GF-D8 (cell line): ENCODE data around the gene RAB3GAP1.

ENCODE experiments used
- DNase-seq: peaks from one replicate; lab custom pipeline; 2025; lab: John Stamatoyannopoulos, UW

The RAB3GAP1 gene

DNA sequence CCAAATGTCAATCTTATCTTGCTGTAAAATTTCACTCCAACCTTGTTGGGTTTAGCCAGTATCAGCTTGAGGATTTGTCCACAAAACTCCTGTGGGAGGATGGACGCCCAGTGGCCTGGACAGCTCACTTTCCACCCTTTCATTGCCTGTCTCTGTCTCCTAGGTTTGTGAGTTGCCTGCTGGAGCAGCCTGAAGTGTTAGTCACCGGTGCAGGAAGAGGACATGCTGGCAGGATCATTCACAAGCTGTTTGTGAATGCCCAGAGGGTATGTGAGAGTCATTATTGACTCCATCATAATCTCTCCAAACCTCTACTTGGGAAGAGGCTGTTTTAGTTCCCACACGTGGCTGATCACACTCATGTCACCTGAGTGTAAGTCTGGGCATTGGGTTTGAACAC lies 112.3 kb downstream of the RAB3GAP1 start:
- DNase-seq: no peak

DNA sequence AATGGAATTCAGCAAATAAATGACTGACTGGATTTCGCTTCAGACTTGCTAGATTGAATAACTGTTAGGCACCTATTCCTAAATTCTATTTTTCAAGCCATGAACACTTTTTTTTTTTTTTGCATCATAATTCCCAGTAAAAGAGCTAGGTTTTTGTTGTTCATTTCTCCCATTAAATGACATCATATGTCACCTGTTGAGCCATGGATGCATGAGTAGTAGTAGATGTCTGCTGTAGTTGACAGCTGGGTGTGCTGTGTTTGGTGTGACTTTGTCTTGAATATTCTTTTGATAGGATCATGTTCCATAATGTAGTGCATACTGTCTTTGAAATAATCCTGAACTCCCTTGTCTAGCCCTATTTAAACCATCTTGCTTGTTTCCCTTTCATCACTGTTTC lies 115.2 kb downstream of the RAB3GAP1 start:
- DNase-seq: no peak

DNA sequence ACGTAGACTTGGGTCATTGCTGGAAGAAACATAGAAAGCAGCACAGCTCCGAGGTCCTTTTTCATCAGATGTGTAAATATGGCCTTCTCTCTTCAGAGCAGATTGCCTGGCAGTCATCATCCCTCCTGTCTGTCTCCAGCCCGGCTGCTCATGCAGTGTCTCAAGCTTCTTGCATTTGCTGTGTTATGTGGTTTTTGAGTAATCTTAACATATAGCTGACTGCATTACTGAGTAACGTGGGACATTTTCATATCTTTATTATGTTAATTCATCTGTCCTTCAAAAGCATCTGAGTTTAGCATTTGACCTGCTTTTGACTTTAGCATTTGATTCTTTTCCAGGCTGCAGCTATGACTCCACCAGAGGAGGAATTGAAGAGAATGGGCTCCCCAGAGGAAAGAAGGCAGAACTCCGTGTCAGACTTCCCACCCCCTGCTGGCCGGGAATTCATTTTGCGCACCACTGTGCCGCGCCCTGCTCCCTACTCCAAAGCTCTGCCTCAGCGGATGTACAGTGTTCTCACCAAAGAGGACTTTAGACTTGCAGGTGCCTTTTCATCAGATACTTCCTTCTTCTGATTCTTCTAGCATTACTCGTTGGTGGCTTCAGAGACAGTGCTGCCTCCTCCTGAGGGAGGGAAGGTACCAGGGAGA lies 116.2 kb downstream of the RAB3GAP1 start:
- DNase-seq: no peak

DNA sequence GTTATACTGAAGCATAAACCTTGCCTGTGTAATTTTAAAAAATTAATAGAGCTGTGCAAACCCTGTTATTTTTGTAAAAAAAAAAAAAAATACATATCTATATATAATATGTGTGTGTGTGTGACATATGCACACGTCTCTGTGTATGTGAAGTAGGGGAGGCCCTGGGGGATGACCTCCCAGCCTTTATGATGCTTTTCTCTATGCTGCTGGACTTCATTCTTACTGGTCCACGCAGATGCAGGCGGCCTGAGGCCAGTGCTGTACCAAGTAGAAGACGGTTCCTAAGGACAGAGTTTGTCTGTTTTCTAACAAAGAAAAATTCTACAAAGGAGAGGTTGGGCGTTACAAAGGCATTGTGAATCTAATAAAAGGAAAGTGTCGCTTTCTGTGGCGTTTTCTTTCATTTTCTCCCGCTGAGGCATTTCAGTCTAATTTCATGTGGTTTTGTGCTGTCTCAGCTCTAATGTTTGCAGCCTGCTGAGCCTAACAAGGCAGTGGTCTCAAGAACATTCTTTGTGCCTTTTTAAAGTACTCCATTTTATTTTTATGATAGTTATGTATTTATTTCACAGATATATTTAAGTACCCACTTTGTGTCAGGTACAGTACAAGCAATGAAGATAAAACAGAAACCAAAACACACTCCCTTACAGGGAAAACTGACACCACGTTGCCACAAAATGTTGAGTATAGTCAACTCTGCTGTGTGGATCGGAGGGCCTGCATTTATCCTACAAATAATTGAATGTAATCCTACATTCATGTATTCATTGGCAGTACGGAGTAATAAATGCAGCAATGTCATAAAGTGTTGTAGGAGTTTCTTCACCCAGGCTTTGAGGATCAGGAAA lies 118.0 kb downstream of the RAB3GAP1 start:
- no peak for DNase-seq

DNA sequence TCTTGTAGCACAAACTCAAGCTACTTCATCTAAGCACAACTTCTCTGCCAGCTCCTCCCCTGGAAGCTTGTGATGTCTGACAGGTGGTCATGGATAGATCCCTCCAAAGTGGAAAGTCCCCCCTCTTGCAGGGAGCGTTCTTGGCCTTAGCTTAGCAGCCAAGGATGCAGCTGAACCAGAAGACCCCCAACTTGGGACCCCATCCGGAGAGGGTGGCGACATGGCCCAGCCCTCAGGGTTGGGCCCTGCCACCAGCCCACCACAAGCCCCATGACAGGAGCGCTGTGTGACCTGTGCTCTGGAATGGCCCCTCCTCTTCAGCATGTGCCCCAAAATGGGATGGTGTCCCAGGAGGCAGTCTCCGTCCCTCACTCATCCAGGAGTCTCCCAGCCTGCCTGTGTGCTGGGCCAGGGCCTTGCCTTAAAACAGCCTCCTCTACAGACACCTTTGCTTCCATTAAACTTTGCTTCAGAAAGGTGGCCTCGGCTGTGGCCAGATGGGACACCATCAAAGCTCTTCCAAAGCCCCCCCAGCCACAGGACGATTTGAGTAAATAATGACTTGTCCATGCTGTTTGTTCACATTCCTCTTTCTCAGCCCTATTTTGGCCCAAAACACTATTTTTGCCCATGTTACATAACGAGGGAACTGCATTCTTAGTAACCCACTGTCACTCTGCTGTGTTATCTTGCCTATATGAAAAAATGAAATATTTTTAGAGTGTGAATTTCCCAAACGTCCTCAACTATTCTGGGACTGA lies 122.1 kb downstream of the RAB3GAP1 start:
- no peak for DNase-seq

DNA sequence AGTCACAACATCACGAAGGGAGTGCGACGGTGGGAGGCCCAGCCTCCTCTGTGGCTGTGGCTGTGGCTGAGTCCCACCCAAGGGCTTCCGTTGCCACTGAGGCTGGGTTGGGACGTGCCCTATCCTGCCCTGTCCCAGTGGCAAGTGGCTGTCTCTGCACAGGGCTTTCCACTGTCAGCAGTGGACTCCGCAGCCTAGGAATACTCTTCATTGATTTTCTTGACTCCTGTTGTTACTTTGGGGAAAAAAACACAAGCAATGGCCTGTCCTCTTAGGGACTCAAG lies 122.7 kb downstream of the RAB3GAP1 start:
- DNase-seq: no peak

DNA sequence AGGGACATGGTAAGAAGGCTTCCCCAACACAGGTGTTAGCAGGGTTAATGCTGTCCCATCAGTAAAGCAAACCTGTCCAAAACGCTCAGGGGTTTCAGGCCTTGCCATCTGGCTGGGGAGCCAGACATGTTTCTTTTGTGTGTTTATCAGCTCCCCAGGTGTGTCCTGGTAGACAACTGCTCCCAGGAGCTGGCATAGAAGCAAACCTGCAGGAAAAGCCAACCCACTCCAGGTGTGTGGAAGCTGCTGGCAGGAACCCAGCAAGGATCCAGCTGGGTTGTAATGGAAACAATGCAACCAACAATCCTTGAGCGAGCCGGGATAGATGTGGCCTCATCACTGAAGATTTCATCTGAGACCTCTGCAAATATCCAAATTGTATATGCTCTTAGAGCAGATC lies 123.1 kb downstream of the RAB3GAP1 start:
- no peak for DNase-seq

DNA sequence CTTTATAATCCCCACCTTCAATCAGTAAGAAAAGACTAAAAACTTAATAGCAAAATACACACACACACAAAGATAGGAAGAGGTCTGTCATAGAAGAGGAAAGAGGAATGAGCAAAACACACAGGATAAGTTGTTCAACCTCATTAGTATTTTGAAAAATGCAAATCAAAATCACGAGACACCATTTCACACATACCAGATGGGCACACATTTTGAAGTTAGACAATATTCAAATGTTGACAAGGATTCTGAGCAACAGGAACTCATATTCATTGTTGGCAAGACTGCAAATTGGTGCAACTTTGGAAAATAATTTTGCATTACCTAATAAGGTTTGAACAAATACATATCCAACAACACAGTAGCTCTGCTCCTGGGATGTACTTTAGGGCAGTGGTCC lies 127.6 kb downstream of the RAB3GAP1 start:
- no peak for DNase-seq

DNA sequence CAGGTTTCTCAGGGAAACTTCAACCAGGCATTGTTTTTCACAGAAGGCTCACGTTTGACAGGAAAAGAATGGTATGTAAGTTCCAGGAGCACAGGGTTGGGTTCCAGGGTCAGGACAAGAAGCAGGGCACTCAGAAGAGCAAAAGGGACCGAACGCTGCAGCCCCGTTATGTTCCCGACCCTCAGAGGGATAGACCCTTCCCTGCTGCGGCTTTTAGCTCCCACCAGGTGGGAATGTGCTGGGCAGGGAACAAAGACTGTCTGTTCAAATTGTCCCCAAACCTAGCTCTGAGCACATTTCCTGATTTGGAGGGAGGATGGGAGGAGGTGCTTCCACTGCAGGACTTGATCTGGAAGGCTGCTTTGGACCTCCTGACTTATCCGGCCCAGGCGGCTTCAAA lies 130.1 kb downstream of the RAB3GAP1 start:
- no peak for DNase-seq

DNA sequence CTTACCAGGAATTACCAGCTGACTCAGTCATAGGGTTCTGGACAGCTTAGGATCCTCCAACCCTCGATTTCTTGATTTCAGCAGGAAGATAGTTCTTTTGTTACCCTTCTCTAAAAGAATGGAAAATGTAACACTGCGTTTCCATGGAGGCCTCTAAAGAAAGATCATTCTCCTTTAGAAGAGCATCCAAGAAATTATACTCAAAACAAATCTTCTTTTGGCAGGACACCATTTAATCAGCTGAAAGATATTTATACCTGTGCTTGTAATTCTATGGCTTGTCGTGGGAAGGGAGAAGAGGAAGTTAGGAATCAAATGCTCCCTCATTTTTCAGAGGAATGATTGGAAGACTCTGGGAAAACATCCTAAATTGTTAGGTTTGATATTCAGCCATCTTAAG lies 130.5 kb downstream of the RAB3GAP1 start:
- DNase-seq: no peak

DNA sequence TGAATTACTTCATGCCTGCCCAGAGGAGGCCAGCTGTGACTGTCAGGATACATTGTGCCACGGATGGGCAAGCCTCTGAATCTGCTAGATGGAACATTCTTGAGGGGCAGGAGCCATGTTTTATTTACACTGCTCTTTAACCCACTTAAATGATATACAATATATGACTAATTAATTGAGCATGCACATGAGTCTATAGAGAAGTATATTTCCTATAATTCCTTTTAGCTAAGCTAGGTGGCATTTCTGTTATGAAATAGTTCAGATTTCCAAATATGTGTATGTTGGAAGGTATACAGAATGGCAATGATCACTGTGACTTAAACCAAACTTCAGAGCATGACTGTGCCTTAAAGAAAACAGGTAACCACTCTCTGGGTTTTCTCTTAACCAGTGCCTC lies 131.7 kb downstream of the RAB3GAP1 start:
- DNase-seq: no peak

DNA sequence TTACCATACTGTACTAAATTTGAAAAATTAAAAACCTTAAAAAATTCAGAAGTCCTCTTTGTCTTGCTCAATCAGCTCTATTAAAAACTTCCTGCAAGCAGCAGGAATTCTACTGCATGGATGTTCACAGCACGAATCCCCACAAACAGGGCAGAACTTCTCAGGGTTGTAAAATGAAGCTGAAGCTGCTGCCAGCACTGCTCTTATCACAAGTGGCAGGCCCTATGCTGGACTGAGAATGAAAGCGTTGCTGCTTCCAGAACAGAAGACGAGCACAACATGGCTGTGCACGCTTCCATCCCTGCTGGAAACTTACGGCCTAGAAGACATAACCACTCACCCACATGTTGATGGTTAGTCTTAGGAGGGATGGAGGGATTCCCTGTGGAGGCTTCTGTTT lies 134.0 kb downstream of the RAB3GAP1 start:
- no peak for DNase-seq

DNA sequence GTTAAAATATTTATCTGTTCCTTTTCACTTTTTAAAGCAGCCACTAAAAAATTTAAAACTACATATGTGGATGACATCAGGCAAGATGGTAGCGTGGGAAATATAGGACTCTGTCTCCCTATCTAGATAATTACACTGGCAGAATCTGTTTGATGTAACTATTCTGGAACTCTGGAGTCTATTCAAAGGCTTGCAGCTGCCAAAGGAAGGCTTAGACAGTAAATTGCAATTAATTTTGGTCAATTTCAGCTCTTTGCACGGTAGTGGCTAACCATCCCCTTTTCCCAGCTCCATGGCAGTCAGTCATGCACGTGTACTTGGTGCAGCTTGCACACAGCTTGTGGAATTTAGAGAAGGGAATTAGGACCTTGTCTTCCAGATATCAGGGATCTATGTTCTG lies 135.2 kb downstream of the RAB3GAP1 start:
- DNase-seq: no peak

DNA sequence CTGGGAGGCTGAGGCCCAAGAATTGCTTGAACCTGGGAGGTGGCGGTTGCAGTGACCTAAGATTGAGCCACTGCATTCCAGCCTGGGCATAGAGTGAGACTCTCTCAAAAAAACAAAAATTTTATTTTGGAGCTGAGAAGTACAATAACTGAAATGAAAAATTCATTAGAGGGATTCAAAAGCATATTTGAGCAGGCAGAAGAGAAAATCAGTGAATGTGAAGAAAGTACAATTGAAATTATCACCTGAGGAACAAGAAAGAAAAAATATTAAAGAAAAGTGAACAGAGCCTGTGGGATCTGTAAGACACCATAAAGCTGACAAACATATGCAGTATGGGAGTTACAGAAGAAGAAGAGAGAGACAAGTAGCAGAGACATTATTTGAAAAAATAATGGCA lies 137.1 kb downstream of the RAB3GAP1 start:
- DNase-seq: no peak

DNA sequence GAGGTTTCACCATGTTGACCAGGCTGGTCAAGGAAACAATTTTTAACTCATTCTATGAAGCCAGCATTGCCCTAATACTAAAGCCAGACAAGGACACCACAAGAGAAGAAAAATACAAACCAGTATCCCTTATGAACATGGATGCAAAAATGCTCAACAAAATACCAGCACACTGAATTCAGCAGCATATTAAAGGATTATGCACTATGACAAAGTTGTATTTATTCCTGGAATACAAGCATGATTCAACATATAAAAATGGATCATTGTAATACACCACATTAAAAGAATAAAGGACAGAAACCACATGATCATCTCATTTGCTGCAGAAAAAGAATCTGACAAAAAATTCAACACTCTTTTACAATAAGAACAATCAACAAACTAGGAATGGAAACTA lies 138.7 kb downstream of the RAB3GAP1 start:
- no peak for DNase-seq

DNA sequence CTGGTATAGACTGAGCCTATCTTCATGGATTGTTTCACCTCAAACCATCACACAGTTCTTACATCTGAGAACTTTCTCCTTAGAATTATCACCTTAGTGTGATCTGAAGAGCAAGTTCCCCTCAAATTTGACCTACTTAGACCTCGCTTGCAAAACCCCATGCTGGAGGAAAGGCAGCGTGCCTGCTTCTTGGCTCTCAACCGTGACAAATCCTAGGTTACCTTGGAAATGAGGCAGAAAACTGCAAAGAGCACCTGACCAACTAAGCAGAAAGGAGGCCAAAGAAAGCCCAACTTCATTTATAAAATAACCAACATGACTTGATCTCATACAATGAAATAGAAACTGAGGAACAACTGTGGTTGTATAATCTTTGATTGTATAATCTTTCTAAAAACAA lies 146.4 kb downstream of the RAB3GAP1 start:
- no peak for DNase-seq

DNA sequence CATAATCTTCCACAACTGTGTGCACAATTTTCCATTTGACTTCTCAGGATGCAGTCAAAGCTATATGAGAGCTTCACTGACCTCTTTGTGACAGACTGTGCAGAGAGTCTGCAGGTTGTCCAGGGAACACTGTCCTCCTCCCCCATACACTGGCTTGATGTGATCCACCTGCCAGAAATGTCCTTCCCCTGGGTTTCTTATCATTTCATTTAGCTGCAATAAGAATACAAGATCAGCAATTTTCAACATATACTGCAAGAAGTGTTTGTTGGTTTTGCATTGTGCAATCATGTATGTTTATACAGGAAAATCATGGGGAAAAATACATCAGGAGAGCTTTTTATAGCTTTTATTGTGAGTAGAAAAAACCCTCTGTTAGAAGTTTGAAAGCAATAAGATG lies 150.7 kb downstream of the RAB3GAP1 start:
- no peak for DNase-seq

DNA sequence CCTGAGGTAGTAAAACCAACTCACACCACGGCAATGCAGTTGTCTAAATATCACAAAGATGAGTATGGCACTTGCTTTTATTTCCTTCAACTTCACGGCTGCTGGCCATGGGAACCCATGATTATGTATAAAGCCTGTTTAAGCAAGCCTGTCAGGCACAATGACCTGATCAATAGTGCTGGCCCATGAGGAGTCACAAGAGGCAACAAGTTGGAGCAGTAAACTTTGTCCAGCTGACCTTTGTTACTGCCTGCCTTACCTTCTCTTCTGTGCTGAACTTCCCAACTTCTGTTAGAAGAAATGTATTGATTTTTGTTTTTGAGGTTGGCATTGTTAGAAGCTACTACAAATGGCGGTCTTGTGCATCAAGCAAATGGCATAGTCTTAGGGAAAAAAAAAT lies 151.9 kb downstream of the RAB3GAP1 start:
- no peak for DNase-seq

DNA sequence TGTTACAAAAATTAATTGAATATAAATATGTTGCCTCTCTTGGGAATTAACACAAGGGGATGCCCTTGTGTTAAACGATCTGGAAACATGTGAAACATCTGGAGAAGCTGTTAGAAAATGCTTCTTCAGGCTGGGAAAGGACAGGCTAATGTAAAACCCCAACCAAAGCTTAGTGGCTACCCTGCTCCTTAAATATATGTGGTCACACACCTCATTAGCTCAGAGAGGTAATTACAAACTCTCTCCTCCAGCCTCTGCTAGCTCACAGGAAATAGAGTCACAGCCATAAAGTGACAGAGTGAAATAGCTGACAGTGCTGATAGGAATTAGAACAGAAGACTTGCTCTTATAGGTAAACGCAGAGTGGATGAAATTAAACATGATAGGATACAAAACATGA lies 155.9 kb downstream of the RAB3GAP1 start:
- DNase-seq: no peak

DNA sequence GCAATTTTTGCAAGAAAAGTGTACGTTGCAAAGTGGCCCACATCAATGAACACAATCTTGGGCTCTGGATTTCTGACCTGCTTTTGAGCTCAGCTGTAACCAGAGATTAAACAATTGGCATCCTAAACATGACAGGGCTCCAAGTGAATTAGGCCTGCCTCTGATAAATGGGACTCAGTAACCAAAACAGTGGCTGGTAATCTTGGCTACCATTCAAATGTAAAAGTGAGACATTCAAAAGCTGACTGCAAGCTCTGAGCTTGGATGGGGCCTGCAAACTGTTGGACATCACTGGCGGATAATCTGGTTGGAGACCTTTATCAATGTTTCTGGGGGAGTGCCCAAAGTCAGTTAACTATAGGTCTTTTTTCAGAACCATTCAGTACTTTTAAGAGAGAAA lies 160.7 kb downstream of the RAB3GAP1 start:
- no peak for DNase-seq

DNA sequence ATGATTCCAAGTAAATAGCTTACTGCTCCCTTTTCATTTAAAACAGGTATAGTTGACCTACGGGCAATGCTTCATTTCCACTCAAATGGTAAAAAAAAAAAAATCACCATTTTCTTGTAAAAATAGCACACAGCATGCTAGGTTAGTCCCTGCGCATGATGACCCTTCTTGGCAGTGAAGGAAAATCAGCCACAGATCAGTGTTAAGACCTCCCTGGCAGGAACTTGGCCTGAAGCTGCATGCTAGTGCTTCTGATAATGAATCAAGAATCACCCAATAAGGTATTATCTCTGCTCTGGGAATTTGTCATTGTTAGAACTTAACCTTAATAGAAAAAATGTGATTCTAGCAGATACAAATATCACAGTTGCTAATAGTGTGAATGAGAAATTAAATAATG lies 166.3 kb downstream of the RAB3GAP1 start:
- DNase-seq: no peak

DNA sequence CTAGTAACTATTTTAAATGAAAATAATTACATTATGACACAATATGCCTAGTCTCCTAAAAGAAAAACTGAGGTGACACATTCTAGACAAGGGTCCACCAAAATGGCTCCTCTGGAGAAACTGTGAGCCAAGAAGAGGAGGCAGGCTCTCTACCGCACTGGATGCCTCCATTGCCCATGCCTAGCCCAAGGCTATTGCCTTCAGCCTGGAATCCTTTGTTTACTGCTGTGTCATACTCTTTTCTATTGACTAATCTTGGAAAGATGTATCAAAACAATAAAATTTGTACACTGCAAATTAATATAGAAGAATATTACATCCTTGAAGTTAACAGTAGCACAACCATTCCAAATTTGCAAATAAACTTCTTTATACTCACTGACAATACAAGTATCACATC lies 167.1 kb downstream of the RAB3GAP1 start:
- DNase-seq: no peak
